Erythroblast (primary cell): ENCODE measurements around the gene TULP4.

Experiments used
- GATA1 ChIP-seq: IDR thresholded peaks from 2 replicates; pipeline ENCODE4 v1.6.1; 2011; ENCODE audit warnings: low read depth, mild to moderate bottlenecking, control low read depth, low read length, moderate library complexity
- POLR2A ChIP-seq: IDR thresholded peaks from 2 replicates; pipeline ENCODE4 v1.6.1; 2011; ENCODE audit warnings: mild to moderate bottlenecking, low read length

- TF ChIP-seq POLR2A, result no peak
- no peak for TF ChIP-seq GATA1
Measured at GRCh38 chr6:158431560-158431959, 119.3 kb downstream of the TULP4 start.
